Measurements from ENCODE around the gene RFXAP. TPM values are rescaled to one million over a fixed set of nuclear protein-coding genes. Genes with fewer than 3 reads are reported as not detected.

The RFXAP gene
- total RNA-seq, 1 donor from 2014 or later: 9.6 TPM

DNA sequence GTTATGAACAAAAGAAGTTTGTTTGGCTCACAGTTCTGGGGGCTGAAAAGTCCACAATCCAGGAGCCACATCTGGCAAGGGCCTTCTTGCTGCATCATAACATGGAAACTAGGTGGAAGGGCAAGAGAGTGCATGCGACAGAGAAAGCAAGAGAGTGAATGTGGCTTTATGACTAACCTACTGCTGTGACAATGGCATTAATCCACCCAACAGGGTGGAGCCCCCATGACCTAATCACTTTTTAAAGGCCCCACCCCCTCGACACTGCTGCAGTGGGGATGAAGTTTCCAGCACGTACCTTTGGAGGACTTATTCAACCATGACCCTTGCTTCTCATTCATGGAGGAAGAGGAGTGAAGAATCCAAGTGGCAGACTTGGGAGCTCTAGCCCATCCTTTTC, 30.0 kb upstream of the RFXAP start:
- no peak for DNase-seq
- ChIA-PET CTCF (no interaction called here), POLR2A (no interaction called here)
- no peak for ATAC-seq (ENCODE audit: low read depth)
- Mint-ChIP-seq H3K27me3 (peaks cover 8% of the 10 kb centered on the region), H3K27ac (no peak overlapping the region), H3K4me1 (no peaks in the 10 kb centered on the region), H3K4me3 (no peak overlapping the region), H3K36me3 (ENCODE audit: low read depth) (no peaks in the 10 kb centered on the region), H3K9me3 (no peaks in the 10 kb centered on the region)
- TF ChIP-seq, protein P1, sequence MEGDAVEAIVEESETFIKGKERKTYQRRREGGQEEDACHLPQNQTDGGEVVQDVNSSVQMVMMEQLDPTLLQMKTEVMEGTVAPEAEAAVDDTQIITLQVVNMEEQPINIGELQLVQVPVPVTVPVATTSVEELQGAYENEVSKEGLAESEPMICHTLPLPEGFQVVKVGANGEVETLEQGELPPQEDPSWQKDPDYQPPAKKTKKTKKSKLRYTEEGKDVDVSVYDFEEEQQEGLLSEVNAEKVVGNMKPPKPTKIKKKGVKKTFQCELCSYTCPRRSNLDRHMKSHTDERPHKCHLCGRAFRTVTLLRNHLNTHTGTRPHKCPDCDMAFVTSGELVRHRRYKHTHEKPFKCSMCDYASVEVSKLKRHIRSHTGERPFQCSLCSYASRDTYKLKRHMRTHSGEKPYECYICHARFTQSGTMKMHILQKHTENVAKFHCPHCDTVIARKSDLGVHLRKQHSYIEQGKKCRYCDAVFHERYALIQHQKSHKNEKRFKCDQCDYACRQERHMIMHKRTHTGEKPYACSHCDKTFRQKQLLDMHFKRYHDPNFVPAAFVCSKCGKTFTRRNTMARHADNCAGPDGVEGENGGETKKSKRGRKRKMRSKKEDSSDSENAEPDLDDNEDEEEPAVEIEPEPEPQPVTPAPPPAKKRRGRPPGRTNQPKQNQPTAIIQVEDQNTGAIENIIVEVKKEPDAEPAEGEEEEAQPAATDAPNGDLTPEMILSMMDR (IDR thresholded peaks at IDR 0.05): no peak
- intact Hi-C loops (cut with micrococcal nuclease): no loop called here

DNA sequence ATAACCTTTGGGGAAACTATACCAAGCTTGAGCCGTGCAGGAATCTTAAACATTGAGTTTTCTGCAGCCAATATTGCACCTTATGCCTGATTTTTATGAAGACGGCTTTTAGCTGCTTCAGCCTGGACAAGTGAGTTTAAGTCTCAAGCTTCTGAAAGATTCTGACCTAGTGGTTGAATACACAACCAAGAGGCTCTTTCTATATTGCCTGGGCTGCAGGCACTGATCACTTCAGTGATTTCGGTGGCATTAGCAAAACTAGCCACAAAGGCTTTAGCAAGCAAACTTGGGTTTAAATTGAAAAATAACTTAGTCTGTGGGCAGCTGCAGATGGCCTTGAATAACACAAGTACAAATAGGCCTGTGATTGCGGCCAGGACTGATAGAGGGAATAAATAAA, 29.3 kb upstream of the RFXAP start:
- ChIA-PET CTCF (no interaction called here), POLR2A (no interaction called here)
- Mint-ChIP-seq H3K4me3 (no peak overlapping the region), H3K4me1 (no peaks in the 10 kb centered on the region), H3K36me3 (ENCODE audit: low read depth) (no peaks in the 10 kb centered on the region), H3K9me3 (no peaks in the 10 kb centered on the region), H3K27ac (no peak overlapping the region), H3K27me3 (peaks cover 8% of the 10 kb centered on the region)
- intact Hi-C loops (cut with micrococcal nuclease): no loop called here
- ATAC-seq (ENCODE audit: low read depth) (no peak), DNase-seq (no peak)
- TF ChIP-seq, protein P1 (IDR thresholded peaks at IDR 0.05): no peak

DNA sequence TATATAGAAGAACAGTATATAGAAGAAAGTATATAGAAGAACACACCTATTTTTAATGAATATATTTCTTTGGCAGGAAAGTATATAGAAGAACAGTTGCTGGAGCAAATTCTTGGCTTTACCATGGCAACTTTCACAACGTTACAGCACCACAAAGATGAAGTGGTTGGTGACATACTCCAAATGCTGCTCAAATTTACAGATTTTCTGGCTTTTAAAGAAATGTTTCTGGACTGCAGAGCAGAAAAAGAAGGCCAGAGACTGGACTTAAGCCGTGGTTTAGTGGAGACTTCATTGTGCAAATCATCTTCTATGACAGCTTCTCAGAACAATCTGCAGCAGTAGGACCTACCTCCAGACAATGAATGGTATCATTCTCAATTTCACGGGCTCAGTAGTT, 24.3 kb upstream of the RFXAP start:
- H3K27me3 Mint-ChIP-seq: peaks cover 7% of the 10 kb centered on the region
- ChIA-PET POLR2A (no interaction called here), CTCF (no interaction called here)
- H3K4me3 Mint-ChIP-seq: no peak overlapping the region
- TF ChIP-seq, protein P1 (IDR thresholded peaks at IDR 0.05): no peak
- H3K27ac Mint-ChIP-seq: no peak overlapping the region
- DNase-seq (no peak), ATAC-seq (ENCODE audit: low read depth) (no peak)
- intact Hi-C loops (cut with micrococcal nuclease): no loop called here
- no peaks in the 10 kb centered on the region for H3K9me3 Mint-ChIP-seq
- H3K4me1 Mint-ChIP-seq: no peaks in the 10 kb centered on the region
- no peaks in the 10 kb centered on the region for H3K36me3 Mint-ChIP-seq (ENCODE audit: low read depth)

DNA sequence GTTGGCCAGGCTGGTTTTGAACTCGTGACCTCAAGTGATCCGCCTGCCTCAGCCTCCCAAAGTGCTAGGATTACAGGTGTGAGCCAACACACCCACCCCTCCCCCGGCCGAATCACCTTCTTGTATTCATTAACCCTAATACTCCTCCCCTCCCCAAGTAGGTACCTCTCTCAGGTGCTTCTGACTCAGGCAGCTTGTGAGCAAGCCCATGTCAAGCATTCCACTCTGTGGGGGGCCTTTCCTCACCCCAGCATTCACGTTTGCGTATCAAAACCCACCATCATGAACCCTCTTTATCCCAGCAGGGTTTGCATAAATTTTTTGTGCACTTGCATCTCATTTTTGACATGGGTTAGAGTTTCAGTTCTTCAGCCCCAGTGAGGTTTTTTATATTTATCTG, 23.6 kb upstream of the RFXAP start:
- Mint-ChIP-seq H3K4me1 (no peaks in the 10 kb centered on the region), H3K9me3 (no peaks in the 10 kb centered on the region), H3K4me3 (no peak overlapping the region), H3K36me3 (ENCODE audit: low read depth) (no peaks in the 10 kb centered on the region), H3K27ac (no peak overlapping the region), H3K27me3 (peaks cover 7% of the 10 kb centered on the region)
- DNase-seq (no peak), ATAC-seq (ENCODE audit: low read depth) (no peak)
- CTCF ChIA-PET: no interaction called here
- POLR2A ChIA-PET: no interaction called here
- TF ChIP-seq, protein P1 (IDR thresholded peaks at IDR 0.05): no peak
- intact Hi-C loops (cut with micrococcal nuclease): no loop called here

DNA sequence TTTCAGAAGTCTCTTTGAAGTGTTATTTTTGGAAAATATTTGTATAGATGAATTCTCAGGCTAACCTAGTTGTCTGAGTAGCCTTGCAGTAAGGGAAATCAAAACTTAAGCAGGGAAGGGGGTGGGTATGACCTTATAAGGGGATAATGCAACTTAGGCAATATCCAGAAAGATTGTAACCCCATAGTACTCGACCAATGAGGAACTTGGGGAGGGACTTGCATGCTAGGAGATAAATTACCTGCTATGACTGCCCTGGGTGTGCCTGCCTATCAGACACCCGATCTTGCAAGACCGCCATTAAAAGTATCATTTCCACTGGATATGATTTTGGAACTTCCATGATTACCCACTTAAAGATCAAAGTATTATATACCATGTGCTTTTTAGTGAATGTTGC, 23.0 kb upstream of the RFXAP start:
- H3K36me3 Mint-ChIP-seq (ENCODE audit: low read depth): no peaks in the 10 kb centered on the region
- intact Hi-C loops (cut with micrococcal nuclease): no loop called here
- TF ChIP-seq, protein P1 (IDR thresholded peaks at IDR 0.05): no peak
- ChIA-PET POLR2A (no interaction called here), CTCF (no interaction called here)
- no peak overlapping the region for H3K4me3 Mint-ChIP-seq
- DNase-seq (no peak), ATAC-seq (ENCODE audit: low read depth) (no peak)
- H3K27me3 Mint-ChIP-seq: peaks cover 7% of the 10 kb centered on the region
- H3K4me1 Mint-ChIP-seq: no peaks in the 10 kb centered on the region
- no peaks in the 10 kb centered on the region for H3K9me3 Mint-ChIP-seq
- no peak overlapping the region for H3K27ac Mint-ChIP-seq
